Kidney (tissue), 14 donors: Measurements from ENCODE around the gene CDC34. TPM values are rescaled to one million over a fixed set of nuclear protein-coding genes. Genes with fewer than 3 reads are reported as not detected.

Experiments used
- DNase-seq, 5 donors: peaks; one replicate each; pipeline ENCODE4 v3.0.0-alpha.2; 2013 to 2020
- FAIRE-seq: peaks from 2 replicates; lab custom pipeline; 2012; peaks lifted over from hg19 to GRCh38; lab: Jason Lieb, UNC
- H3K27ac ChIP-seq, 2 donors: one replicate each; pipeline ENCODE4 v1.7.0; 2013; ENCODE audit warnings: low read depth in 2 of 2, low read length in 2 of 2, inconsistent platforms in 1 of 2
- H3K27me3 ChIP-seq: one replicate; pipeline ENCODE4 v1.7.1; 2013; ENCODE audit warnings: low read length, inconsistent platforms; ENCODE audit not compliant: control insufficient read depth, insufficient read depth
- H3K36me3 ChIP-seq, 3 donors: one replicate each; pipeline versions ENCODE4 v1.7.0 to v1.7.1; 2013; ENCODE audit warnings: low read length in 3 of 3, control low read depth in 1 of 3, inconsistent platforms in 1 of 3; ENCODE audit not compliant: insufficient read depth in 3 of 3, control insufficient read depth in 2 of 3
- H3K4me1 ChIP-seq, 3 donors: one replicate each; pipeline versions ENCODE4 v1.7.0 to v1.7.1; 2013; ENCODE audit warnings: low read length in 3 of 3, inconsistent platforms in 1 of 3, low read depth in 1 of 3; ENCODE audit not compliant: control insufficient read depth in 2 of 3, insufficient read depth in 2 of 3
- H3K4me3 ChIP-seq, 3 donors: one replicate each; pipeline versions ENCODE4 v1.7.0 to v1.8.1; 2013; ENCODE audit warnings: low read length in 3 of 3, control low read depth in 1 of 3, inconsistent platforms in 1 of 3
- H3K9ac ChIP-seq, 3 donors: one replicate each; pipeline versions ENCODE4 v1.7.0 to v1.7.1; 2013; ENCODE audit warnings: low read length in 3 of 3, control low read depth in 1 of 3, inconsistent platforms in 1 of 3
- H3K9me3 ChIP-seq, 3 donors: one replicate each; pipeline versions ENCODE4 v1.7.0 to v1.7.1; 2013; ENCODE audit warnings: low read length in 3 of 3, control low read depth in 1 of 3, inconsistent platforms in 1 of 3; ENCODE audit not compliant: control insufficient read depth in 2 of 3, insufficient read depth in 1 of 3
- CTCF ChIP-seq: IDR thresholded peaks from 3 replicates; pipeline ENCODE4 v1.5.1; 2012; ENCODE audit warnings: mild to moderate bottlenecking, moderate library complexity, borderline replicate concordance; ENCODE audit not compliant: insufficient read depth; ENCODE audit errors: extremely low read depth
- intact Hi-C: fragments of 100-400 bp; cut with DNase I; formaldehyde crosslinking; loops from one replicate; pipeline ENCODE4 v1.11.1; 2022
- polyA plus RNA-seq: library from polyadenylated mRNA; stranded (reverse); fragments of 350-450 nt; fragmentation: Illumina TruSeq; extraction: RNeasy Lipid Tissue Mini Kit (QIAGEN cat#74804); gene quantifications from one replicate; pipeline ENCODE4 v1.2.3, GENCODE V29; 2014; ENCODE audit warnings: low read depth, low replicate concordance; ENCODE audit not compliant: insufficient read depth
- total RNA-seq: library from RNA; stranded (reverse); fragmentation: NEBNext Ultra II Directional; extraction: Animal tissue kit (Norgen Biotek cat#: 25700); gene quantifications from one replicate; pipeline ENCODE4 v1.2.1, GENCODE V29; 2021
- donor health status: control.
- donor health status: control.
- donor health status: control.
- donor health status: control.
- donor health status: control.
- donor health status: DM: yes; HTN: yes; CAD: no.
- donor health status: Normal renal cell carcinoma (clear cell type).

Gene CDC34
- total and polyA plus RNA-seq, 2 donors from 2014 or later = 33.8 to 72.3 TPM

- peak; percentile 8 for TF ChIP-seq CTCF
- DNase-seq (peak; percentile 77 to 90 (median 84)), FAIRE-seq (no peak)
- Histone ChIP-seq H3K9me3 (no peaks in the 10 kb centered on the region), H3K4me1 (peaks cover 0 to 17% (median 3%) of the 10 kb centered on the region in 3 donors), H3K9ac (peak overlapping the region; percentile 66 to 78 (median 66)), H3K4me3 (peak overlapping the region; percentile 61 to 64 (median 63)), H3K27ac (peak overlapping the region; percentile 73 to 83), H3K27me3 (no peaks in the 10 kb centered on the region), H3K36me3 (peaks cover 0 to 9% (median 0%) of the 10 kb centered on the region in 3 donors)
- intact Hi-C loops = no loop called here
Measured at GRCh38 chr19:532561-533363, 1.2 kb downstream of the CDC34 start.

- H3K9ac ChIP-seq = peak overlapping the region in 2 of 3 donors; percentile 66 to 70
- intact Hi-C loops = no loop called here
- H3K27ac ChIP-seq = peak overlapping the region; percentile 73 to 83
- DNase-seq (peak in 1 of 5 donors; percentile 74), FAIRE-seq (no peak)
- TF ChIP-seq CTCF = no peak
- H3K9me3 ChIP-seq = no peaks in the 10 kb centered on the region
- H3K36me3 ChIP-seq = peaks cover 0 to 14% (median 5%) of the 10 kb centered on the region in 3 donors
- peaks cover 0 to 17% (median 3%) of the 10 kb centered on the region in 3 donors for H3K4me1 ChIP-seq
- no peaks in the 10 kb centered on the region for H3K27me3 ChIP-seq
- peak overlapping the region; percentile 61 to 64 (median 63) for H3K4me3 ChIP-seq
Measured at GRCh38 chr19:533364-534058, 2.0 kb downstream of the CDC34 start.

- DNase-seq (peak in 1 of 5 donors; percentile 78), FAIRE-seq (no peak)
- peak overlapping the region in 1 of 3 donors; percentile 70 for H3K9ac ChIP-seq
- no peaks in the 10 kb centered on the region for H3K9me3 ChIP-seq
- H3K36me3 ChIP-seq = peaks cover 0 to 14% (median 5%) of the 10 kb centered on the region in 3 donors
- no peak overlapping the region for H3K27ac ChIP-seq
- peaks cover 0 to 17% (median 3%) of the 10 kb centered on the region in 3 donors for H3K4me1 ChIP-seq
- H3K4me3 ChIP-seq = peak overlapping the region in 1 of 3 donors; percentile 64
- intact Hi-C loops = no loop called here
- H3K27me3 ChIP-seq = no peaks in the 10 kb centered on the region
- TF ChIP-seq CTCF = no peak
Measured at GRCh38 chr19:534088-534487, 2.5 kb downstream of the CDC34 start.
